Keratinocyte (primary cell): ENCODE data around the gene CDKAL1. TPM values are rescaled to one million over a fixed set of nuclear protein-coding genes. Genes with fewer than 3 reads are reported as not detected.
"Not testable (repeated sequence)": the region's sequence is repeated elsewhere in the genome, so short reads cannot be mapped to it uniquely, and the experiment has no call there.

ENCODE experiments used
- DNase-seq: peaks from one replicate; pipeline ENCODE4 v3.0.0-alpha.2; 2011; ENCODE audit warnings: low read depth, missing footprints, low spot score
- FAIRE-seq: peaks from 2 replicates; lab custom pipeline; 2011; peaks lifted over from hg19 to GRCh38; lab: Jason Lieb, UNC
- H2AFZ ChIP-seq: 2 replicates; pipeline ENCODE4 v1.6.0; 2012; ENCODE audit warnings: low read length, control low read depth, inconsistent platforms; ENCODE audit not compliant: control insufficient read depth
- H3K27ac ChIP-seq: 2 replicates; pipeline ENCODE4 v1.5.1; 2011; ENCODE audit warnings: low read length; ENCODE audit not compliant: control insufficient read depth, insufficient read depth
- H3K27me3 ChIP-seq: 3 replicates; pipeline ENCODE4 v1.6.0; 2011; ENCODE audit warnings: low read length; ENCODE audit not compliant: control insufficient read depth, insufficient read depth; ENCODE audit errors: extremely low read depth
- H3K36me3 ChIP-seq, 2 experiments: 2 replicates in 1 of 2; 3 replicates in 1 of 2; pipeline ENCODE4 v1.5.1; 2011; ENCODE audit warnings: low read length in 2 of 2, mild to moderate bottlenecking in 1 of 2; ENCODE audit not compliant: control insufficient read depth in 2 of 2, insufficient read depth in 2 of 2; ENCODE audit errors: extremely low read depth in 1 of 2
- H3K4me1 ChIP-seq: 3 replicates; pipeline ENCODE4 v1.5.1; 2011; ENCODE audit warnings: low read length; ENCODE audit not compliant: control insufficient read depth, insufficient read depth; ENCODE audit errors: extremely low read depth
- H3K4me2 ChIP-seq: 3 replicates; pipeline ENCODE4 v1.6.0; 2011; ENCODE audit warnings: low read depth, low read length; ENCODE audit not compliant: control insufficient read depth, insufficient read depth; ENCODE audit errors: extremely low read depth
- H3K4me3 ChIP-seq, 3 experiments: fragments of 200-600 bp in 1 of 3; sonication (generic) in 1 of 3; 2 replicates in 2 of 3; 3 replicates in 1 of 3; pipeline ENCODE4 v1.5.1; 2011 to 2016; ENCODE audit warnings: low read length in 3 of 3, mild to moderate bottlenecking in 3 of 3, control low read depth in 2 of 3, inconsistent platforms in 1 of 3, low read depth in 1 of 3, mixed read lengths in 1 of 3, mixed run types in 1 of 3, moderate library complexity in 1 of 3; ENCODE audit not compliant: control insufficient read depth in 2 of 3, insufficient read depth in 2 of 3; ENCODE audit errors: extremely low read depth in 1 of 3
- H3K79me2 ChIP-seq: 2 replicates; pipeline ENCODE4 v1.6.0; 2012; ENCODE audit warnings: low read length; ENCODE audit not compliant: control insufficient read depth, insufficient read depth
- H3K9ac ChIP-seq: 3 replicates; pipeline ENCODE4 v1.6.0; 2011; ENCODE audit warnings: low read length; ENCODE audit not compliant: control insufficient read depth, insufficient read depth; ENCODE audit errors: extremely low read depth
- H3K9me1 ChIP-seq: 3 replicates; pipeline ENCODE4 v1.6.0; 2011; ENCODE audit warnings: low read length; ENCODE audit not compliant: control insufficient read depth, insufficient read depth; ENCODE audit errors: extremely low read depth
- H3K9me3 ChIP-seq: 2 replicates; pipeline ENCODE4 v1.5.1; 2012; ENCODE audit warnings: low read depth, low read length; ENCODE audit not compliant: control insufficient read depth
- H4K20me1 ChIP-seq: 3 replicates; pipeline ENCODE4 v1.6.0; 2011; ENCODE audit warnings: low read length; ENCODE audit not compliant: control insufficient read depth, insufficient read depth; ENCODE audit errors: extremely low read depth
- CTCF ChIP-seq, 3 experiments: IDR thresholded peaks in 1 of 3; conservative IDR thresholded peaks in 1 of 3; optimal IDR thresholded peaks in 1 of 3; 2 replicates in 2 of 3; 3 replicates in 1 of 3; pipeline versions ENCODE3 to v1.5.1; 2011; ENCODE audit warnings: low read length in 3 of 3, mild to moderate bottlenecking in 3 of 3, moderate library complexity in 2 of 3, control low read depth in 1 of 3, inconsistent platforms in 1 of 3; ENCODE audit not compliant: insufficient read depth in 2 of 3; ENCODE audit errors: extremely low read depth in 1 of 3
- EZH2 ChIP-seq: IDR thresholded peaks from one replicate; pipeline ENCODE4 v1.6.1; 2012; ENCODE audit warnings: inconsistent platforms, mild to moderate bottlenecking, low read length, moderate library complexity
- dilution Hi-C: fragments of 300-500 bp; cut with MboI; formaldehyde crosslinking; loops from one replicate; pipeline ENCODE4 v1.7.0; 2020; ENCODE audit warnings: low sequenced_read_pairs; ENCODE audit not compliant: extremely low pct_ligation_motif_present
- polyA plus RNA-seq, 5 experiments: library from polyadenylated mRNA; depleted of rRNA in 3 of 5; stranded (reverse) in 3 of 5; stranded (forward) in 1 of 5; unstranded in 1 of 5; fragments of >200 nt; gene quantifications; 1 replicate in 1 of 5; 2 replicates in 3 of 5; 3 replicates in 1 of 5; pipeline versions ENCODE4 v1.2.1 to v1.2.3, GENCODE V29; 2011 to 2012; ENCODE audit warnings: missing spikeins in 2 of 5, low read depth in 1 of 5, low replicate concordance in 1 of 5

The CDKAL1 gene
- polyA plus RNA-seq, 1 donor (not counting 4 experiments of a cell fraction or from before 2014, with no cell fraction given), result 5.6 TPM

DNA sequence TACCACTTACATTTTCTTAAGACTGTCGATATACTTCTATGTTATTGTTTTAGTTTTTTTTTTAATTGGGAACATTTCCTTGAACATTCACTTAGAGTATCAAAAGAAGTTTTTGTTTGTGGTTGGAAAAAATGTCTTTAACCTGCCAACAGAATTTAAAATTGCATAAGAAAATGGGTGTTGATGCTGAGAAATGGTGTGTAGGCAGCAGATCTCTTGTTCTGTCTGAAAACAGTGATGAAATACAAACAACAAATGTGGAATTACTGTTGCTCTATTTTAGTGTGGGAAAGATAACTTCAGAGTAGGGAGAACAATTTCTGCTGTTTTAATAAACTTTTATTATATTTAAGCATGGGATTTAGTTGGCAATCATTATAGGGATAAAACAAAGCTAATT, 293.5 kb downstream of the CDKAL1 start:
- Histone ChIP-seq H3K4me2 (no peak overlapping the region), H3K9ac (no peak overlapping the region), H3K27me3 (no peaks in the 10 kb centered on the region), H2AFZ (no peak overlapping the region), H4K20me1 (no peaks in the 10 kb centered on the region), H3K4me3 (no peak overlapping the region), H3K36me3 (no peaks in the 10 kb centered on the region), H3K4me1 (no peaks in the 10 kb centered on the region), H3K27ac (no peak overlapping the region), H3K9me3 (no peaks in the 10 kb centered on the region), H3K79me2 (no peaks in the 10 kb centered on the region), H3K9me1 (no peaks in the 10 kb centered on the region)
- FAIRE-seq, result no peak
- TF ChIP-seq EZH2 (no peak), CTCF (optimal IDR thresholded peaks at IDR 0.05 in 1 of 3, IDR thresholded peaks at IDR 0.05 in 1 of 3, conservative IDR thresholded peaks at IDR 0.05 in 1 of 3; ENCODE audit: extremely low read depth in 1 of 3, insufficient read depth in 2 of 3, low read length in 3 of 3) (no peak)
- dilution Hi-C loops, result no loop called here
- DNase-seq, result no peak

- Histone ChIP-seq H3K27me3 (no peaks in the 10 kb centered on the region), H3K27ac (no peak overlapping the region), H3K36me3 (no peaks in the 10 kb centered on the region), H4K20me1 (no peaks in the 10 kb centered on the region), H3K9ac (no peak overlapping the region), H2AFZ (no peak overlapping the region), H3K4me3 (no peak overlapping the region), H3K9me1 (no peaks in the 10 kb centered on the region), H3K4me2 (no peak overlapping the region), H3K4me1 (peaks cover 4% of the 10 kb centered on the region), H3K9me3 (no peaks in the 10 kb centered on the region), H3K79me2 (no peaks in the 10 kb centered on the region)
- DNase-seq, result no peak
- TF ChIP-seq EZH2, result no peak
- TF ChIP-seq CTCF (optimal IDR thresholded peaks at IDR 0.05 in 1 of 3, IDR thresholded peaks at IDR 0.05 in 1 of 3, conservative IDR thresholded peaks at IDR 0.05 in 1 of 3; ENCODE audit: extremely low read depth in 1 of 3, insufficient read depth in 2 of 3, low read length in 3 of 3), result no peak
- dilution Hi-C loops, result no loop called here
- FAIRE-seq, result no peak
These were observed 296.3 kb downstream of the CDKAL1 start for GRCh38 chr6:20830576-20830975.

DNA sequence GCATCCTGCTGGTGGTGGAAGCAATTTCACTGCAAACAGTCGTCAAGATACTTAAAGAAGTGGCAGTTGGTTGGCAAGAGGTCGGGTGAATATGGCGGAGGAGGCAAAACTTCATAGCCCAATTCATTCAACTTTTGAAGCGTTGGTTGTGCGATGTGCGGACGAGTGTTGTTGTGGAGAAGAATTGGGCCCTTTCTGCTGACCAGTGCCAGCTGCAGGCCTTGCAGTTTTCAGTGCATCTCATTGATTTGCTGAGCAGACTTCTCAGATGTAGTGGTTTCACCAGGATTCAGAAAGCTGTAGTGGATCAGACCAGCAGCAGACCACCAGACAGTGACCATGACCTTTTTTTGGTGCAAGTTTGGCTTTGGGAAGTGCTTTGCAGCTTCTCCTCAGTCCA, 297.0 kb downstream of the CDKAL1 start:
- H4K20me1 ChIP-seq, H3K4me2 ChIP-seq, dilution Hi-C loops, DNase-seq, H3K36me3 ChIP-seq, FAIRE-seq, H3K4me1 ChIP-seq, H3K9me3 ChIP-seq, H3K9ac ChIP-seq, H3K79me2 ChIP-seq, H2AFZ ChIP-seq, H3K27ac ChIP-seq, H3K9me1 ChIP-seq, H3K27me3 ChIP-seq, H3K4me3 ChIP-seq: not testable (repeated sequence)
